HEK293 (cell line): ENCODE data around the gene GRK5.

ENCODE experiments used
- CTCF ChIA-PET: fragments of 350-600 bp; formaldehyde crosslinking; extraction: SDS; loops from one replicate; lab custom pipeline; 2021; ENCODE audit warnings: antibody characterized with exemption; lab: Yijun Ruan, JAX
- POLR2A ChIA-PET: fragments of 300-600 bp; formaldehyde crosslinking; extraction: SDS; loops from one replicate; lab custom pipeline; 2020; ENCODE audit warnings: antibody characterized with exemption, inconsistent platforms; lab: Yijun Ruan, JAX
- H3K27ac ChIP-seq: fragments of 200-500 bp; sonication (Bioruptor generic); 2 replicates; pipeline ENCODE4 v1.5.1; 2014; ENCODE audit warnings: low read depth, low read length, control low read depth, inconsistent platforms; ENCODE audit errors: extremely low read depth
- H3K36me3 ChIP-seq, 2 experiments: fragments of 200-500 bp in 1 of 2; sonication (Bioruptor generic) in 1 of 2; 1 replicate in 1 of 2; 2 replicates in 1 of 2; pipeline ENCODE4 v1.5.1; 2014 to 2017; ENCODE audit warnings: inconsistent platforms in 2 of 2, low read length in 2 of 2; ENCODE audit not compliant: control insufficient read depth in 2 of 2, insufficient read depth in 1 of 2
- H3K4me1 ChIP-seq: fragments of 200-500 bp; sonication (Bioruptor generic); 2 replicates; pipeline ENCODE4 v1.5.1; 2014; ENCODE audit warnings: mild to moderate bottlenecking, low read length, inconsistent platforms; ENCODE audit not compliant: control insufficient read depth, insufficient read depth
- H3K4me3 ChIP-seq: 2 replicates; pipeline ENCODE4 v1.5.1; 2011; ENCODE audit warnings: low read depth, mild to moderate bottlenecking, control low read depth, low read length, moderate library complexity
- H3K9me3 ChIP-seq: fragments of 200-500 bp; sonication (Bioruptor generic); 2 replicates; pipeline ENCODE4 v1.5.1; 2014; ENCODE audit warnings: low read depth, low read length, inconsistent platforms; ENCODE audit not compliant: control insufficient read depth, insufficient read depth
- SALL2 ChIP-seq: fragments of 450-650 bp; formaldehyde crosslinking; IDR thresholded peaks from 2 replicates; pipeline ENCODE4 v1.5.0; 2017; ENCODE audit warnings: missing biosample characterization, mild to moderate bottlenecking, missing genetic modification characterization, borderline replicate concordance
- ZBTB21 ChIP-seq: fragments of 450-650 bp; formaldehyde crosslinking; IDR thresholded peaks from 2 replicates; pipeline ENCODE4 v1.5.1; 2017; ENCODE audit warnings: missing biosample characterization, missing genetic modification characterization
- ZFP69B ChIP-seq: fragments of 450-650 bp; formaldehyde crosslinking; IDR thresholded peaks from 2 replicates; pipeline ENCODE4 v1.5.1; 2016; ENCODE audit warnings: missing biosample characterization, missing genetic modification characterization
- ZNF133 ChIP-seq: fragments of 450-650 bp; formaldehyde crosslinking; IDR thresholded peaks from 2 replicates; pipeline ENCODE4 v1.5.1; 2016; ENCODE audit warnings: missing biosample characterization, missing genetic modification characterization
- ZNF140 ChIP-seq: fragments of 450-650 bp; formaldehyde crosslinking; IDR thresholded peaks from 2 replicates; pipeline ENCODE4 v1.5.1; 2016; ENCODE audit warnings: missing biosample characterization, missing genetic modification characterization
- ZNF155 ChIP-seq: fragments of 450-650 bp; formaldehyde crosslinking; IDR thresholded peaks from 2 replicates; pipeline ENCODE4 v1.5.1; 2016; ENCODE audit warnings: missing biosample characterization, missing genetic modification characterization
- ZNF221 ChIP-seq: fragments of 450-650 bp; formaldehyde crosslinking; IDR thresholded peaks from 2 replicates; pipeline ENCODE4 v1.5.1; 2017; ENCODE audit warnings: missing biosample characterization, missing genetic modification characterization, borderline replicate concordance
- ZNF311 ChIP-seq: fragments of 450-650 bp; formaldehyde crosslinking; IDR thresholded peaks from 2 replicates; pipeline ENCODE4 v1.5.1; 2017; ENCODE audit warnings: missing biosample characterization, missing genetic modification characterization, borderline replicate concordance
- ZNF426 ChIP-seq: fragments of 450-650 bp; formaldehyde crosslinking; IDR thresholded peaks from 2 replicates; pipeline ENCODE4 v1.5.1; 2017; ENCODE audit warnings: missing biosample characterization, missing genetic modification characterization, mild to moderate bottlenecking, inconsistent platforms, moderate library complexity
- ZNF560 ChIP-seq: fragments of 450-650 bp; formaldehyde crosslinking; IDR thresholded peaks from 2 replicates; pipeline ENCODE4 v1.5.1; 2017; ENCODE audit warnings: missing biosample characterization, missing genetic modification characterization, borderline replicate concordance
- ZNF610 ChIP-seq: fragments of 450-650 bp; formaldehyde crosslinking; IDR thresholded peaks from 2 replicates; pipeline ENCODE4 v1.5.1; 2016; ENCODE audit warnings: missing biosample characterization, missing genetic modification characterization, borderline replicate concordance
- ZNF677 ChIP-seq: fragments of 450-650 bp; IDR thresholded peaks from 2 replicates; pipeline ENCODE4 v1.5.0; 2018; ENCODE audit warnings: missing biosample characterization, mild to moderate bottlenecking, missing genetic modification characterization, moderate library complexity
- ZNF707 ChIP-seq: fragments of 450-650 bp; formaldehyde crosslinking; IDR thresholded peaks from 2 replicates; pipeline ENCODE4 v1.5.1; 2016; ENCODE audit warnings: missing biosample characterization, missing genetic modification characterization
- ZNF76 ChIP-seq: fragments of 450-650 bp; formaldehyde crosslinking; IDR thresholded peaks from 2 replicates; pipeline ENCODE4; 2016; ENCODE audit warnings: low read depth, missing biosample characterization, missing genetic modification characterization, borderline replicate concordance
- ZNF843 ChIP-seq: fragments of 450-650 bp; formaldehyde crosslinking; IDR thresholded peaks from 2 replicates; pipeline ENCODE4 v1.5.1; 2016; ENCODE audit warnings: missing biosample characterization, missing genetic modification characterization
- ZSCAN16 ChIP-seq: fragments of 450-650 bp; formaldehyde crosslinking; IDR thresholded peaks from 2 replicates; pipeline ENCODE4 v1.5.1; 2016; ENCODE audit warnings: missing biosample characterization, missing genetic modification characterization
- ZSCAN23 ChIP-seq: fragments of 450-650 bp; formaldehyde crosslinking; IDR thresholded peaks from 2 replicates; pipeline ENCODE4 v1.5.1; 2016; ENCODE audit warnings: missing biosample characterization, missing genetic modification characterization
- TF ChIP-seq, protein P1 (sequence below): fragments of 450-650 bp; formaldehyde crosslinking; IDR thresholded peaks from 2 replicates; pipeline ENCODE4 v1.5.1; 2016; ENCODE audit warnings: missing biosample characterization, missing genetic modification characterization, low read depth
- TF ChIP-seq, protein P2 (sequence below): sonication (generic); formaldehyde crosslinking; IDR thresholded peaks from 2 replicates; pipeline ENCODE4 v1.8.1; 2022; ENCODE audit warnings: mild to moderate bottlenecking, moderate library complexity, missing genetic modification reagents
- TF ChIP-seq, protein P3 (sequence below): fragments of 450-650 bp; formaldehyde crosslinking; IDR thresholded peaks from 2 replicates; pipeline ENCODE4 v1.5.1; 2016; ENCODE audit warnings: missing biosample characterization, missing genetic modification characterization
- TF ChIP-seq, protein P4 (sequence below): fragments of 450-650 bp; formaldehyde crosslinking; IDR thresholded peaks from 2 replicates; pipeline ENCODE4 v1.5.1; 2016; ENCODE audit warnings: missing biosample characterization, missing genetic modification characterization
- TF ChIP-seq, protein P5 (sequence below): fragments of 450-650 bp; formaldehyde crosslinking; IDR thresholded peaks from 2 replicates; pipeline ENCODE4 v1.5.1; 2016; ENCODE audit warnings: missing biosample characterization, missing genetic modification characterization

Gene GRK5

DNA sequence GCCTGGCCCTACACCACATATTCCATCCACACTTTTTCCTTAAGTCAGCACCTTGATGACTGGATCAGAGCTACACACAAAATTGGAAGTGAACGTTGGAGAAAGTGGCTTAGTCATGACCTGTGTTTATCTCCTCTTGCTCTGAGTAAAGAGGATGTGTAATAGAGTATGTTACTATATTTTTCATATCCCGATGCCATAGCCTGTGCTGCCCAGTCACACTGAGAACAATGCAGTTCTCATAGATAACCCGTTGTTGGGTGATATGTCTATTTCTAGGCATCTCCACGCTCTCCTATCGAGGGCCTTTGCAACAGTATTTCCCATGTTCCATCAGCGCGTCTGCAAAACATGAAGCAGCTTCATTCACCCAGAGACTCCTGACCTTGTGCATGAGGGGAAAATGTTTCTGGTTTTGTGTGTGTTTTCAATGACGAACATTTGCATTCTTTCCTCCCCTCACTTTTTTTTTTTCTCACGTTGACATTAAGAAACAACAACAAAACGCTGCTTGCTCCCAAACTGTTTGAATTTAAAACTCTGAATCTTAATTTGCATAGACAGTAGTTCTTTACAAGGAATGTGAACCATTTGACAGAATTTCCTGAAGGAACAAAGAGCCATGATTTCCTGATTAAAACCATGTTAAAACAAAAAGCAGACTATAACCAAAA, 43.4 kb downstream of the GRK5 start (continued):
- TF ChIP-seq, protein P1, sequence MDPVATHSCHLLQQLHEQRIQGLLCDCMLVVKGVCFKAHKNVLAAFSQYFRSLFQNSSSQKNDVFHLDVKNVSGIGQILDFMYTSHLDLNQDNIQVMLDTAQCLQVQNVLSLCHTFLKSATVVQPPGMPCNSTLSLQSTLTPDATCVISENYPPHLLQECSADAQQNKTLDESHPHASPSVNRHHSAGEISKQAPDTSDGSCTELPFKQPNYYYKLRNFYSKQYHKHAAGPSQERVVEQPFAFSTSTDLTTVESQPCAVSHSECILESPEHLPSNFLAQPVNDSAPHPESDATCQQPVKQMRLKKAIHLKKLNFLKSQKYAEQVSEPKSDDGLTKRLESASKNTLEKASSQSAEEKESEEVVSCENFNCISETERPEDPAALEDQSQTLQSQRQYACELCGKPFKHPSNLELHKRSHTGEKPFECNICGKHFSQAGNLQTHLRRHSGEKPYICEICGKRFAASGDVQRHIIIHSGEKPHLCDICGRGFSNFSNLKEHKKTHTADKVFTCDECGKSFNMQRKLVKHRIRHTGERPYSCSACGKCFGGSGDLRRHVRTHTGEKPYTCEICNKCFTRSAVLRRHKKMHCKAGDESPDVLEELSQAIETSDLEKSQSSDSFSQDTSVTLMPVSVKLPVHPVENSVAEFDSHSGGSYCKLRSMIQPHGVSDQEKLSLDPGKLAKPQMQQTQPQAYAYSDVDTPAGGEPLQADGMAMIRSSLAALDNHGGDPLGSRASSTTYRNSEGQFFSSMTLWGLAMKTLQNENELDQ (tag by site-specific recombination) = no peak
- no peak for TF ChIP-seq ZNF677 (tag by site-specific recombination)
- no peak for TF ChIP-seq ZBTB21 (tag by site-specific recombination)
- no peak for TF ChIP-seq ZNF311 (tag by site-specific recombination)
- TF ChIP-seq ZNF843 (tag by site-specific recombination) = no peak
- TF ChIP-seq ZNF560 (tag by site-specific recombination) = no peak
- TF ChIP-seq, protein P2, sequence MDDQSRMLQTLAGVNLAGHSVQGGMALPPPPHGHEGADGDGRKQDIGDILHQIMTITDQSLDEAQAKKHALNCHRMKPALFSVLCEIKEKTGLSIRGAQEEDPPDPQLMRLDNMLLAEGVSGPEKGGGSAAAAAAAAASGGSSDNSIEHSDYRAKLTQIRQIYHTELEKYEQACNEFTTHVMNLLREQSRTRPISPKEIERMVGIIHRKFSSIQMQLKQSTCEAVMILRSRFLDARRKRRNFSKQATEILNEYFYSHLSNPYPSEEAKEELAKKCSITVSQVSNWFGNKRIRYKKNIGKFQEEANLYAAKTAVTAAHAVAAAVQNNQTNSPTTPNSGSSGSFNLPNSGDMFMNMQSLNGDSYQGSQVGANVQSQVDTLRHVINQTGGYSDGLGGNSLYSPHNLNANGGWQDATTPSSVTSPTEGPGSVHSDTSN = no peak
- TF ChIP-seq, protein P3, sequence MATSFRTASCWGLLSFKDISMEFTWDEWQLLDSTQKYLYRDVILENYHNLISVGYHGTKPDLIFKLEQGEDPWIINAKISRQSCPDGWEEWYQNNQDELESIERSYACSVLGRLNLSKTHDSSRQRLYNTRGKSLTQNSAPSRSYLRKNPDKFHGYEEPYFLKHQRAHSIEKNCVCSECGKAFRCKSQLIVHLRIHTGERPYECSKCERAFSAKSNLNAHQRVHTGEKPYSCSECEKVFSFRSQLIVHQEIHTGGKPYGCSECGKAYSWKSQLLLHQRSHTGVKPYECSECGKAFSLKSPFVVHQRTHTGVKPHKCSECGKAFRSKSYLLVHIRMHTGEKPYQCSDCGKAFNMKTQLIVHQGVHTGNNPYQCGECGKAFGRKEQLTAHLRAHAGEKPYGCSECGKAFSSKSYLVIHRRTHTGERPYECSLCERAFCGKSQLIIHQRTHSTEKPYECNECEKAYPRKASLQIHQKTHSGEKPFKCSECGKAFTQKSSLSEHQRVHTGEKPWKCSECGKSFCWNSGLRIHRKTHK (tag by site-specific recombination) = no peak
- TF ChIP-seq, all 188 proteins: peak for 0

DNA sequence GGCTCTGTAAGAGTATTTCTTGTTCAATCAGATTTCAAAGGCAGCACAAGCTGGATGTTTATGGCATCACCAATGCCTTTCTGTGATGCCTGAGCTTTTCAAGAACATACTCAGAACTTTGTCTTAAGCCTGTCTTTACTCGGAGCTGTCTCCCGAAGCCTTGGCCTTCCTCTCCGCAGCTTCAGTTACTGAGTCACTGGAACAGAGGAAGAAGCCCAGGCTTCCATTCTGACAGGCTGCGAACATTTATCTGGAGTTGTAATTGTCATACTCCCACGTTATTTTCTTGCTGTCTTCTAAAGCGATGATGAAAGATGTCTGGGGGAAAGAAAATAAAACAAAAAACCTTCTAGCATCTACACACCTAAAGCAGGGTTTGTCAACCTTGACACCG, 43.9 kb downstream of the GRK5 start:
- TF ChIP-seq ZSCAN23 (tag by site-specific recombination) = no peak
- TF ChIP-seq ZNF221 = no peak
- no peak for TF ChIP-seq ZNF76 (tag by site-specific recombination)
- TF ChIP-seq ZNF155 (tag by site-specific recombination) = no peak
- no peak for TF ChIP-seq ZNF140
- no peak for TF ChIP-seq ZNF133 (tag by site-specific recombination)
- no peak for TF ChIP-seq ZNF610
- TF ChIP-seq, protein P4, sequence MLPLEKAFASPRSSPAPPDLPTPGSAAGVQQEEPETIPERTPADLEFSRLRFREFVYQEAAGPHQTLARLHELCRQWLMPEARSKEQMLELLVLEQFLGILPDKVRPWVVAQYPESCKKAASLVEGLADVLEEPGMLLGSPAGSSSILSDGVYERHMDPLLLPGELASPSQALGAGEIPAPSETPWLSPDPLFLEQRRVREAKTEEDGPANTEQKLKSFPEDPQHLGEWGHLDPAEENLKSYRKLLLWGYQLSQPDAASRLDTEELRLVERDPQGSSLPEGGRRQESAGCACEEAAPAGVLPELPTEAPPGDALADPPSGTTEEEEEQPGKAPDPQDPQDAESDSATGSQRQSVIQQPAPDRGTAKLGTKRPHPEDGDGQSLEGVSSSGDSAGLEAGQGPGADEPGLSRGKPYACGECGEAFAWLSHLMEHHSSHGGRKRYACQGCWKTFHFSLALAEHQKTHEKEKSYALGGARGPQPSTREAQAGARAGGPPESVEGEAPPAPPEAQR (tag by site-specific recombination) = no peak
- no peak for TF ChIP-seq SALL2 (tag by site-specific recombination)
- no peak for TF ChIP-seq ZNF426 (tag by site-specific recombination)
- TF ChIP-seq, protein P5, sequence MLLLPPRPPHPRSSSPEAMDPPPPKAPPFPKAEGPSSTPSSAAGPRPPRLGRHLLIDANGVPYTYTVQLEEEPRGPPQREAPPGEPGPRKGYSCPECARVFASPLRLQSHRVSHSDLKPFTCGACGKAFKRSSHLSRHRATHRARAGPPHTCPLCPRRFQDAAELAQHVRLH (tag by site-specific recombination) = no peak
- no peak for TF ChIP-seq ZFP69B
- TF ChIP-seq ZNF707 (tag by site-specific recombination) = no peak
- no peak for TF ChIP-seq ZSCAN16 (tag by site-specific recombination)
- POLR2A ChIA-PET = no interaction called here
- H3K4me1 ChIP-seq = peaks cover 7% of the 10 kb centered on the region
- H3K36me3 ChIP-seq = no peaks in the 10 kb centered on the region
- H3K9me3 ChIP-seq = no peaks in the 10 kb centered on the region
- H3K27ac ChIP-seq = no peak overlapping the region
- no peak overlapping the region for H3K4me3 ChIP-seq
- CTCF ChIA-PET = interaction anchor here (0.7 kb wide), 2 partner anchors 45 to 62 kb away, joined by 4 to 5 read pairs; no protein-coding TSS in a partner anchor
